HuH-7 (cell line): ENCODE data around the gene GSK3A.

Source experiments
- DNase-seq: peaks from one replicate; pipeline ENCODE4 v3.0.0; 2011; ENCODE audit warnings: low spot score

GSK3A gene

GRCh38 chr19:42248270-42249148 is 6.1 kb upstream of the GSK3A start:
- no peak for DNase-seq

DNA sequence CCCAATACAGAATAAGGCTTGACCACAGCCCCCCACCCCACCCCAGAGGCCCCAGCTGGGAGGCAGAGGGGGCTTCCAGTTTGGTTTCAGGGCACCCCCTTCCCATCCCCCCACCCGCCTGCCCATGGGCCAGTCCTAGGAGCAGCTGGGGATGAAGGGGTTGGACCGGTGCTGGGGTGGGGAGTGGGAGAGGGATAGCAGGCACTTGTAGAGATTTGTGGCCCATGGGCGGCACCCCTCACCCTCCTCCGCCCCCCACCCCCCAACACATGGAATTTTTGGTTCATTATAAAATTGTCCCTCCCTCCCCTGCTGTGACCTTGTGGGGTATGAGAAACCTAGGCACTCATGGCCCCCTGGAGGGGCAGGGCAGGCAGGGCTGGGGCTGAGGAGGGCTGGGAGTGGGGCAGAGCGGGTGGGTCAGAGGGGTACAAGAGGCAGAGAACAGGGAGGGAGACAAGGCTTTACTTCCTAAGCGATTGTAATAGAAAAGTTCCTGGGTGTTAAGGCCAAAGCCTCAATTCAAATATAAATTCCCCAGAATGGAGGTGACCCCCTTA is 5.3 kb upstream of the GSK3A start:
- DNase-seq, result no peak

DNA sequence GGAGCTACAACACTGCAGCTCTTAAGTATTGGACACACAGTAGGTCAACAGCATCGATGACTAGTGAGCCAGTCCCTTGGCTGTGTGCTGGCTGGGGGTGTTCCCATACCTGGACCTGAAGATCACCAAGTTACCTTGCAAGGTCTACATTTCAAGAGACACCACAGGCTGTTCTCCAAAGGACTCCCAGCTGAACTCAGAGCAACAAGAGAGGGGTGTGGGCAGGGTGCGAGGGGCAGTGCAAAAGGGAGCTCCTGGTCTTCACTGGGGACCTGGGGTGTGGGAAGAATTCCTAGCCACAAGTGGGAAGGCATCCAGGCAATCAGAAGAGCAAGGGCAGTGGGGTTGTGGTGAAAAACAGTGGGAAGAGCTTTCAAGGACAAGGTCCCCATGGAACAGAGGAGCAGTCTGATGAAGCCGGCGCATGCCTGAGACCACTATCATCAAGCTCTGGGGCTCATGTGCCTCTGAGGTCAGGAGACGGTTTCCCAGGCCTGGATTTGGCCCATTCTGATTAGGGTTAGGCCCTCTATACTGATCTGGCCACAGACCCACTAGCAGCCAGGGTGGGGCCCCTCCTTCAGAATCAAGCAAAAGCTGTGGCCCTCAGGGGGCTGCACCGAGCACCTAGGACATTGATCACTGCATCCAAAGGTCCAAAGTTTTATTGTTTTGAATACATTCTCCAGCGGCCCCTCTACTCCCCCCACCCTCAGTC is 4.7 kb upstream of the GSK3A start:
- no peak for DNase-seq

GRCh38 chr19:42246143-42246921 is 3.9 kb upstream of the GSK3A start:
- peak; percentile 62 for DNase-seq

GRCh38 chr19:42245231-42245630 is 2.8 kb upstream of the GSK3A start:
- no peak for DNase-seq

DNA sequence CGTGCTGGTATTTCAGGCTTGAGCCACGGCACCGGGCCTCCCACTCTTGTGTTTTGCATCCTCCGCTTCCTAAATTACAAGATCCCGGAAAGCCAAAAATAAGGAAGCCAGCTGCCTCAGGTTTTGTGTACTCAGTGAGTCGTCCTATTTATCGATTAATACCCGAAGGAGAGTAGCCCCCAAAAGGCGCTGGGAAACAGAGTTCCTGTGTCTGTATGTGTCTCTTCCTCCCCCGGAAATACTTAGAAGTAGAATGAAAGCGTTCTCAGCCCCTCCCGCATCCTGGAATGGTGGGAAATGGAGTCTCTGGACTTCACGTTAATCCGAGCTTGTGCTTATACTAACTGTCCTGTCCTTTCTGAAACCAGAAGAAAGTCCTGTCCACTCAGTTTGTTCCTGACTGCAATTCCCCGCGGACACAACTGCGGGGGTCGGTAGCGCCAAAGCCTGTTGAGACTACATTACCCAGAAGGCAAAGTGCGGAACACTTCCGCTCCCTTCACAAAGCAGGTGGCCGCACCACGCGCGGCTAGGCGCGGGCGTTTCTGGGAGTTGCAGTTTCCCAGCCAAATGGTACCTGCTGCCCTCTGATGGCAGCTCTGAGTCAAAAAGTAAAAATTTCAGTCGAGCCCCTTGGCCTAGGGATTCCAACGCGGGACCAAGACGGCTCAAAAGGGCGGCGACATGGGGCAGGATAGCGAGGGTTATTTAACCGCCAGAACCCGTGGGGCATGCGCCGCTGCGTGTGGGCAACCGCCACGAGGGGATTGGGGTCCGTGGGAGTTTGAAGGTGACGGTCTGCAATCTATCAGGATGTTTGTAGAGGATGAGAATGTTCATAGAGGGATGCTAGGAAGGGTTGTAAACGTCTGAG is 2.2 kb upstream of the GSK3A start:
- DNase-seq, result peak; percentile 79

DNA sequence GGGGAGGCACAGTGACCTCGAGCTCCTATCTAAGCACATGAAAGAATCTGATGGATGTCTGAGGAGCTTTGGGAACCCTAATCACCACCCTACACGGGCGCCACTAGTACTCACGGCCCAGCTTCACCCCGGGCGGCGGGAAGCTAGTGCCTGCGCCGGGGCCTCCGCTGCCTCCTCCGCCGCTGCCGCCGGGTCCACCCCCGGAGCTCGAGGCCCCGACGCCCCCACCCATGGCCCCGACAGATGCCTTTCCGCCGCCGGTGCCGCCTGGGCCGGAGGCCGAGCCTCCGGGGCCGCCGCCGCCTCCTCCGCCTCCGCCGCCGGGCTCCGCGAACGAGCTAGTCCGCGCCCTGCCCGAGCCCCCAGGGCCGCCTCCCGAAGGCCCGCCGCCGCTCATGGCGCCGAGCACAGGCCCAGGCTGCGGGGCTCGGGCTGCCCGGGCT is 312 bp downstream of the GSK3A start:
- DNase-seq, result no peak

GRCh38 chr19:42241279-42241678 is 1.1 kb downstream of the GSK3A start:
- no peak for DNase-seq

- no peak for DNase-seq
These were observed 2.7 kb downstream of the GSK3A start for GRCh38 chr19:42239544-42240220.

GRCh38 chr19:42235181-42235580 is 7.2 kb downstream of the GSK3A start:
- DNase-seq, result no peak

DNA sequence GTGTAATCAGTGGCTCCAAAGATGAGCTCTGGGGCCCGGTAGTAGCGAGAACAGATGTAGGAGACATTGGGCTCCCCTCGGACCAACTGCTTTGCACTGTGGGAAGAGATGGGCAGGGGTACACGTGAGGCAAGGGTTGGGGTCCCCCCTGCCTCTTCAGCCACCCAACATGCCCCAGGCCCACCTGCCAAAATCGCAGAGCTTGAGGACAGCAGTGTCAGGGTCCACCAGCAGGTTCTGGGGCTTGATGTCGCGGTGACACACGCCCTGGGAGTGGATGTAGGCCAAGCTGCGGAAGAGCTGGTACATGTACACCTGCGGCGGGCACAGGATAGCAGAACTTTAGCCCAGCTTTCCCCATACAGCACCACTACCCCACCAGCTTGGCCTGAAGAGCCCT is 8.0 kb downstream of the GSK3A start:
- DNase-seq, result no peak

- DNase-seq, result no peak
These were observed 8.6 kb downstream of the GSK3A start for GRCh38 chr19:42233678-42234292.

- no peak for DNase-seq
These were observed 9.3 kb downstream of the GSK3A start for GRCh38 chr19:42233106-42233505.

DNA sequence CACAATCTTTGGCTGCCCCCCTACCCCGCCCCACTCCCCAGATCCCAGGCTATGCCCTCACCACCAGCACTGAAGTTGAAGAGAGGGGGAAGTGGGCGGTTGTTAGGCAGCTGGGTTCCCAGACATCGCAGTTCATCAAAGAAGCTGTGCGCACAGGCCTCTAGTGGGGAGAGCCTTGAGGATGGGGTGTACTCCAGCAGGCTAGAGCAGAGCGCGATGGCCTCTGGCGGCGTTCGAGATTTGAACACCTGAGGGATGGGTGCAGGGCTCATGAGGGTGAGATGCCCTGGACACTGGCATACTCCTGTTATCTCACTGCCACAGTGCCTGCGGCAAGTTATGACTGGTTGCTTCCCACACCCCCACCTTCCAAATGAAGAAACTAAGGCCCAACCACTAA is 10.0 kb downstream of the GSK3A start:
- DNase-seq, result no peak

DNA sequence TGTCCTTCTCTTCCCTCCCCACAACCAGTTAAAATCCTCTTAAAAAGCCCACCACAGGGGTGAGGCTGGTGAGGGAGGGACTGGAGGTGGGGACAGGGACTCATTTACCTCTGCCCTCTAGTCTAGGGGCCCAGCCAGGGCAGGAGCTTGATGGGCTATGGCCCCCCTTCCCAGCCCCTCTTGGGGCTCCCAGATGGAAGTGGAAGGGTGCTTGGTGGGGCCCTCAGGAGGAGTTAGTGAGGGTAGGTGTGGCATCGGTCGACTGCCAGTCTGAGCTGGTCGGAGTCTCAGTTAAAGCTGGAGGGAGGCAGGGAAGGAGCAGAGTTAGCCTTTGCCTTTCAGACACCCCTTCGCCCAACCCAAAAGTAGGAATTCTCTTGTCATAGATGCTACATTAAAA is 11.8 kb downstream of the GSK3A start:
- DNase-seq, result no peak

- DNase-seq, result no peak
These were observed 12.5 kb downstream of the GSK3A start for GRCh38 chr19:42229855-42230351.

- no peak for DNase-seq
These were observed 13.0 kb downstream of the GSK3A start for GRCh38 chr19:42229301-42229854.

- no peak for DNase-seq
These were observed 13.8 kb downstream of the GSK3A start for GRCh38 chr19:42228641-42229040.

DNA sequence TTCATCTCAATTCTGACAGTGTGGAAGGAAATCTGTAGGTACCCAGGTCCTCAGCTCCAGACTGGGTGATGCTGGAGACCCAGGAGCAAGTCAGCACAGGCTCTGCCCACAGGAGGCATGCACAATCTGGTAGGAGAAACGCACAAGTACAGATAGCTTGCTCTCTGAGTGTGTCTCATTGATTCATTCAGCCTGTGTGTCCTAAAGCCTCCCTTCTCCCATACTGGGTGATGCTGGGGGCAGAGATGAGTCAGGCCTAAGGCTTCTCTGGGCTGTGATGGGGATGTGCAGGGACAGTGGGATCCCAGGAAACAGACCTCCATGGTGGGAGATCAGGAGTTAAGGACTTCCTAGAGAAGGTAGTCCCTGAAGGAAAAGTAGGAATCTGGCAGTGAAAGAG is 15.5 kb downstream of the GSK3A start:
- DNase-seq, result no peak
